GM12891 (cell line): ENCODE data around the gene CTBP2.
A peak's percentile ranks its signal among the peaks of the same experiment; 100 is the strongest.
"Not testable (repeated sequence)": the region's sequence is repeated elsewhere in the genome, so short reads cannot be mapped to it uniquely, and the experiment has no call there.

ENCODE experiments used
- DNase-seq: peaks from one replicate; pipeline ENCODE4 v3.0.0; 2011; ENCODE audit warnings: low spot score; ENCODE audit not compliant: insufficient read length
- FAIRE-seq: peaks from 2 replicates; lab custom pipeline; 2011; peaks lifted over from hg19 to GRCh38; lab: Jason Lieb, UNC
- PAX5 ChIP-seq: IDR thresholded peaks from 2 replicates; pipeline ENCODE4 v1.6.1; 2011; ENCODE audit warnings: low read length, moderate library complexity, mild to moderate bottlenecking; ENCODE audit not compliant: insufficient read depth, severe bottlenecking
- POLR2A ChIP-seq: IDR thresholded peaks from 2 replicates; pipeline ENCODE4 v1.6.1; 2011; ENCODE audit warnings: low read depth, low read length, control low read depth
- POLR2AphosphoS5 ChIP-seq: IDR thresholded peaks from 2 replicates; pipeline ENCODE4 v1.6.1; 2011; ENCODE audit warnings: low read depth, low read length, control low read depth
- POU2F2 ChIP-seq: IDR thresholded peaks from 2 replicates; pipeline ENCODE4 v1.6.1; 2011; ENCODE audit warnings: low read depth, mild to moderate bottlenecking, control low read depth, low read length, moderate library complexity
- SPI1 ChIP-seq: IDR thresholded peaks from 2 replicates; pipeline ENCODE4 v1.6.1; 2011; ENCODE audit warnings: low read depth, low read length, control low read depth
- TAF1 ChIP-seq: IDR thresholded peaks from 2 replicates; pipeline ENCODE4 v1.6.1; 2011; ENCODE audit warnings: low read depth, low read length, control low read depth

Gene CTBP2

GRCh38 chr10:124990671-124991625 lies 169.4 kb downstream of the CTBP2 start:
- DNase-seq = no peak
- TF ChIP-seq POU2F2 (no peak), POLR2AphosphoS5 (no peak), POLR2A (no peak), TAF1 (no peak), SPI1 (no peak), PAX5 (no peak)
- FAIRE-seq = no peak

GRCh38 chr10:124989526-124989925 lies 170.8 kb downstream of the CTBP2 start:
- DNase-seq (no peak), FAIRE-seq (no peak)
- TF ChIP-seq POU2F2 = no peak
- no peak for TF ChIP-seq PAX5
- no peak for TF ChIP-seq TAF1
- no peak for TF ChIP-seq POLR2A
- no peak for TF ChIP-seq POLR2AphosphoS5
- TF ChIP-seq SPI1 = no peak

- not testable (repeated sequence) for DNase-seq, FAIRE-seq
- TF ChIP-seq POU2F2 (peak; percentile 14; the same call in 1 of the 2 replicates), SPI1 (0 out of 2 replicates have a peak, but pooled peaks have one; percentile 33), TAF1 (0 out of 2 replicates have a peak, but pooled peaks have one; percentile 15)
Observed at GRCh38 chr10:124988753-124989152, 171.6 kb downstream of the CTBP2 start.

- FAIRE-seq (no peak), DNase-seq (no peak)
- TF ChIP-seq SPI1 (no peak), TAF1 (no peak), PAX5 (no peak), POLR2AphosphoS5 (no peak), POLR2A (no peak), POU2F2 (no peak)
Observed at GRCh38 chr10:124987788-124988187, 172.6 kb downstream of the CTBP2 start.

GRCh38 chr10:124985162-124985561 lies 175.2 kb downstream of the CTBP2 start:
- DNase-seq (no peak), FAIRE-seq (no peak)
- no peak for TF ChIP-seq POLR2AphosphoS5
- no peak for TF ChIP-seq TAF1
- no peak for TF ChIP-seq PAX5
- no peak for TF ChIP-seq POU2F2
- no peak for TF ChIP-seq SPI1
- no peak for TF ChIP-seq POLR2A

- TF ChIP-seq PAX5 (no peak), POU2F2 (no peak), POLR2AphosphoS5 (no peak), SPI1 (no peak), POLR2A (no peak)
- no peak for DNase-seq
- no peak for FAIRE-seq
Observed at GRCh38 chr10:124984376-124984775, 176.0 kb downstream of the CTBP2 start.

GRCh38 chr10:124983321-124983720 lies 177.0 kb downstream of the CTBP2 start:
- no peak for DNase-seq
- peak; percentile 71 for FAIRE-seq
- TF ChIP-seq POLR2AphosphoS5 = no peak
- no peak for TF ChIP-seq TAF1
- TF ChIP-seq PAX5 = no peak
- no peak for TF ChIP-seq POU2F2
- no peak for TF ChIP-seq SPI1
- TF ChIP-seq POLR2A = no peak

- no peak for DNase-seq
- TF ChIP-seq POLR2AphosphoS5 = no peak
- no peak for TF ChIP-seq PAX5
- TF ChIP-seq POLR2A = no peak
- TF ChIP-seq TAF1 = no peak
- TF ChIP-seq SPI1 = no peak
- no peak for TF ChIP-seq POU2F2
- FAIRE-seq = no peak
Observed at GRCh38 chr10:124978376-124978725, 182.0 kb downstream of the CTBP2 start.

GRCh38 chr10:124977648-124978375 lies 182.6 kb downstream of the CTBP2 start:
- FAIRE-seq (peak; percentile 35), DNase-seq (no peak)
- TF ChIP-seq SPI1 (no peak), TAF1 (no peak), POLR2AphosphoS5 (no peak), PAX5 (no peak), POLR2A (no peak), POU2F2 (no peak)
